Panc1 (cell line): ENCODE results near the gene SLC25A38. TPM values are rescaled to one million over a fixed set of nuclear protein-coding genes. Genes with fewer than 3 reads are reported as not detected.

Experiments used
- ATAC-seq: fragments of 200-7000 bp; cut with Tn5 transposase; 2 replicates; pipeline ENCODE4 v1.9.1; 2020; ENCODE audit warnings: mild to moderate bottlenecking, moderate library complexity
- BruUV-seq: library from RNA; stranded (reverse); fragments of 400-500 nt; replicated peaks from 2 replicates; lab custom pipeline; 2021; lab: Mats Ljungman, UMichigan
- CTCF ChIA-PET: fragments of 300-600 bp; sonication (Branson Sonifier 250); formaldehyde crosslinking; loops from one replicate; lab custom pipeline; 2022; ENCODE audit warnings: antibody characterized with exemption; lab: Charles Lee
- POLR2A ChIA-PET: fragments of 300-600 bp; sonication (Branson Sonifier 250); formaldehyde crosslinking; loops from one replicate; lab custom pipeline; 2022; ENCODE audit warnings: antibody characterized with exemption; lab: Charles Lee
- DNase-seq: peaks from one replicate; pipeline ENCODE4 v3.0.0-alpha.2; 2010; ENCODE audit warnings: low read depth, low spot score
- H3K27ac ChIP-seq: 2 replicates; pipeline ENCODE4 v1.5.1; 2011; ENCODE audit warnings: mild to moderate bottlenecking, low read length, inconsistent platforms
- H3K27me3 ChIP-seq: fragments of 200-500 bp; sonication (Bioruptor generic); 2 replicates; pipeline ENCODE4 v1.6.0; 2014; ENCODE audit warnings: low read length, inconsistent platforms; ENCODE audit not compliant: control insufficient read depth, insufficient read depth
- H3K36me3 ChIP-seq: fragments of 200-500 bp; sonication (Bioruptor generic); 2 replicates; pipeline ENCODE4 v1.5.1; 2014; ENCODE audit warnings: inconsistent platforms, mild to moderate bottlenecking, low read length, moderate library complexity; ENCODE audit not compliant: control insufficient read depth, insufficient read depth
- H3K4me1 ChIP-seq: 2 replicates; pipeline ENCODE4 v1.5.1; 2011; ENCODE audit warnings: inconsistent platforms, mild to moderate bottlenecking, low read length, moderate library complexity; ENCODE audit not compliant: control insufficient read depth, insufficient read depth
- H3K4me3 ChIP-seq, 2 experiments: 2 replicates each; pipeline ENCODE4 v1.5.1; 2011 to 2012; ENCODE audit warnings: low read depth in 2 of 2, low read length in 2 of 2, mild to moderate bottlenecking in 2 of 2, inconsistent platforms in 1 of 2, moderate library complexity in 1 of 2
- H3K9me3 ChIP-seq: fragments of 200-500 bp; sonication (Bioruptor generic); 2 replicates; pipeline ENCODE4 v1.5.1; 2014; ENCODE audit warnings: low read depth, mild to moderate bottlenecking, inconsistent platforms, low read length, moderate library complexity; ENCODE audit not compliant: control insufficient read depth, insufficient read depth
- POLR2AphosphoS5 ChIP-seq: IDR thresholded peaks from 2 replicates; pipeline ENCODE4 v1.6.1; 2012; ENCODE audit warnings: mild to moderate bottlenecking, low read depth, low read length, moderate library complexity
- SIN3A ChIP-seq: IDR thresholded peaks from 2 replicates; pipeline ENCODE4 v1.6.1; 2012; ENCODE audit warnings: low read depth, mild to moderate bottlenecking, low read length, moderate library complexity, borderline replicate concordance; ENCODE audit not compliant: insufficient read depth
- TCF7L2 ChIP-seq: IDR thresholded peaks from 2 replicates; pipeline ENCODE4 v1.6.1; 2011; ENCODE audit warnings: mild to moderate bottlenecking, low read depth, low read length, inconsistent platforms
- in situ Hi-C: cut with HindIII; loops from 2 replicates; pipeline ENCODE4 v1.10.0; 2016; ENCODE audit warnings: low sequenced_read_pairs, low pct_unique_long_range_greater_than_20kb
- intact Hi-C: fragments of 100-400 bp; cut with micrococcal nuclease; formaldehyde crosslinking; loops from one replicate; pipeline ENCODE4 v1.10.0; 2022; ENCODE audit not compliant: unreplicated experiment
- total RNA-seq: library from RNA; stranded (reverse); gene quantifications from one replicate; pipeline ENCODE4 v1.2.1, GENCODE V29; 2021; ENCODE audit not compliant: unreplicated experiment
- TF ChIP-seq, protein P1 (sequence below), 2 experiments: IDR thresholded peaks; 2 replicates each; pipeline ENCODE4 v1.6.1; 2011 to 2012; ENCODE audit warnings: low read depth in 2 of 2, control low read depth in 1 of 2, low read length in 1 of 2, mild to moderate bottlenecking in 1 of 2, moderate library complexity in 1 of 2; ENCODE audit not compliant: insufficient read depth in 1 of 2
- TF ChIP-seq, protein P2 (sequence below): fragments of 450-650 bp; IDR thresholded peaks from 2 replicates; pipeline ENCODE4 v1.5.1; 2017; ENCODE audit warnings: mild to moderate bottlenecking

SLC25A38 gene
- total RNA-seq, 1 experiment from 2014 or later: 21.5 TPM

DNA sequence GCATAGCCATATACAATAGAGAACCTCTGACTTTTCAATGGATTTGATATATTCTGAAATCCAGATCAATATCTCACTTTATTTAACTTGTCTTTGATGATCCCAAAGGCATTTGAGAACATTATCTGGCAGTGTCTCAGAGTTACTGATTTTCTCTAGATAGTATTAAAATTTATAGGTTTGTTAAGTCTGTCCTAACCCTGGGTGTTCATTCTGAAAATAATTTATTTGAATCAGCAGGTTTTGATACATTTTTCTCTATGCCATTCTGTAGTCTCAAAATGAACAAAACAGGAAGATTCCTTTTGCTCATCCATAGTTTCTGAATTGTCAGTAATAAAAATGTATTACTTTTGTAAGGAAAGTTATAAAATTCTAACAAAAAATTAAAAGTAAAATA, 39.4 kb upstream of the SLC25A38 start:
- Histone ChIP-seq H3K9me3 (no peaks in the 10 kb centered on the region), H3K4me3 (no peak overlapping the region), H3K36me3 (no peaks in the 10 kb centered on the region), H3K27me3 (no peaks in the 10 kb centered on the region), H3K4me1 (no peaks in the 10 kb centered on the region), H3K27ac (no peak overlapping the region)
- TF ChIP-seq, protein P1, sequence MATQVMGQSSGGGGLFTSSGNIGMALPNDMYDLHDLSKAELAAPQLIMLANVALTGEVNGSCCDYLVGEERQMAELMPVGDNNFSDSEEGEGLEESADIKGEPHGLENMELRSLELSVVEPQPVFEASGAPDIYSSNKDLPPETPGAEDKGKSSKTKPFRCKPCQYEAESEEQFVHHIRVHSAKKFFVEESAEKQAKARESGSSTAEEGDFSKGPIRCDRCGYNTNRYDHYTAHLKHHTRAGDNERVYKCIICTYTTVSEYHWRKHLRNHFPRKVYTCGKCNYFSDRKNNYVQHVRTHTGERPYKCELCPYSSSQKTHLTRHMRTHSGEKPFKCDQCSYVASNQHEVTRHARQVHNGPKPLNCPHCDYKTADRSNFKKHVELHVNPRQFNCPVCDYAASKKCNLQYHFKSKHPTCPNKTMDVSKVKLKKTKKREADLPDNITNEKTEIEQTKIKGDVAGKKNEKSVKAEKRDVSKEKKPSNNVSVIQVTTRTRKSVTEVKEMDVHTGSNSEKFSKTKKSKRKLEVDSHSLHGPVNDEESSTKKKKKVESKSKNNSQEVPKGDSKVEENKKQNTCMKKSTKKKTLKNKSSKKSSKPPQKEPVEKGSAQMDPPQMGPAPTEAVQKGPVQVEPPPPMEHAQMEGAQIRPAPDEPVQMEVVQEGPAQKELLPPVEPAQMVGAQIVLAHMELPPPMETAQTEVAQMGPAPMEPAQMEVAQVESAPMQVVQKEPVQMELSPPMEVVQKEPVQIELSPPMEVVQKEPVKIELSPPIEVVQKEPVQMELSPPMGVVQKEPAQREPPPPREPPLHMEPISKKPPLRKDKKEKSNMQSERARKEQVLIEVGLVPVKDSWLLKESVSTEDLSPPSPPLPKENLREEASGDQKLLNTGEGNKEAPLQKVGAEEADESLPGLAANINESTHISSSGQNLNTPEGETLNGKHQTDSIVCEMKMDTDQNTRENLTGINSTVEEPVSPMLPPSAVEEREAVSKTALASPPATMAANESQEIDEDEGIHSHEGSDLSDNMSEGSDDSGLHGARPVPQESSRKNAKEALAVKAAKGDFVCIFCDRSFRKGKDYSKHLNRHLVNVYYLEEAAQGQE (IDR thresholded peaks at IDR 0.05; ENCODE audit: insufficient read depth in 1 of 2, low read depth in 2 of 2, low read length in 1 of 2): no peak
- TF ChIP-seq SIN3A (no peak), TCF7L2 (no peak), POLR2AphosphoS5 (no peak)
- TF ChIP-seq, protein P2, sequence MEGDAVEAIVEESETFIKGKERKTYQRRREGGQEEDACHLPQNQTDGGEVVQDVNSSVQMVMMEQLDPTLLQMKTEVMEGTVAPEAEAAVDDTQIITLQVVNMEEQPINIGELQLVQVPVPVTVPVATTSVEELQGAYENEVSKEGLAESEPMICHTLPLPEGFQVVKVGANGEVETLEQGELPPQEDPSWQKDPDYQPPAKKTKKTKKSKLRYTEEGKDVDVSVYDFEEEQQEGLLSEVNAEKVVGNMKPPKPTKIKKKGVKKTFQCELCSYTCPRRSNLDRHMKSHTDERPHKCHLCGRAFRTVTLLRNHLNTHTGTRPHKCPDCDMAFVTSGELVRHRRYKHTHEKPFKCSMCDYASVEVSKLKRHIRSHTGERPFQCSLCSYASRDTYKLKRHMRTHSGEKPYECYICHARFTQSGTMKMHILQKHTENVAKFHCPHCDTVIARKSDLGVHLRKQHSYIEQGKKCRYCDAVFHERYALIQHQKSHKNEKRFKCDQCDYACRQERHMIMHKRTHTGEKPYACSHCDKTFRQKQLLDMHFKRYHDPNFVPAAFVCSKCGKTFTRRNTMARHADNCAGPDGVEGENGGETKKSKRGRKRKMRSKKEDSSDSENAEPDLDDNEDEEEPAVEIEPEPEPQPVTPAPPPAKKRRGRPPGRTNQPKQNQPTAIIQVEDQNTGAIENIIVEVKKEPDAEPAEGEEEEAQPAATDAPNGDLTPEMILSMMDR: no peak
- intact Hi-C loops (no loop called here), in situ Hi-C loops (no loop called here)
- ChIA-PET CTCF (no interaction called here), POLR2A (no interaction called here)
- ATAC-seq (no peak), DNase-seq (no peak)
- BruUV-seq: no TSS peak

DNA sequence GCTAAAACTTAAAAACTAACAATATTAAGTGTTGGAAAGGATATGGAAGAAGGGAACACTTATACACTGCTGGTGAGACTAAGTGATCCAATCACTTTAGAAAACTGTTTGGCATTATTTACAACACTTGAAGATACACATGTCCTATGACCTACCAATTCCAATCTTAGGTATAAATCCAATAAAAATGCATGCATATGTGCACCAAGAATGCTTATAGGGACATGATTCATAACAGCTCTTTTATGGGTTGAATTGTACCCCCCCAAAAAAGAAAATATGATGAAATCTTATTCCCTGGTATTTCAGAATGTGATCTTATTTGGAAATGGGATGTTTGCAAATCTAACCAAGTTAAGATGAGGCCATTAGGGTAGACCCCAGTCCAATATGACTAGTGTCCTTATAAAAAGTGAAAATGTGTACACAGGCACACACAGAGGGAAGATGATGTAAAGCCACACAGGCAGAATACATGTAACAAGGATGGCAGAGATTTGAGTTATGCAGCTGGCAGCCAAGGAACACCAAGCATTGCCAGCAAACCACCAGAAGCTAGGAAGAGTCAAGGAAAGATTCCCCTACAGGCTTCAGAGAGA, 38.3 kb upstream of the SLC25A38 start:
- ATAC-seq (no peak), DNase-seq (no peak)
- no peaks in the 10 kb centered on the region for H3K36me3 ChIP-seq
- H3K4me1 ChIP-seq: no peaks in the 10 kb centered on the region
- ChIA-PET POLR2A (no interaction called here), CTCF (no interaction called here)
- TF ChIP-seq TCF7L2 (no peak), SIN3A (no peak), POLR2AphosphoS5 (no peak)
- TF ChIP-seq, protein P1 (IDR thresholded peaks at IDR 0.05; ENCODE audit: insufficient read depth in 1 of 2, low read depth in 2 of 2, low read length in 1 of 2): no peak
- TF ChIP-seq, protein P2: no peak
- intact Hi-C loops (no loop called here), in situ Hi-C loops (no loop called here)
- no peak overlapping the region for H3K4me3 ChIP-seq
- H3K9me3 ChIP-seq: no peaks in the 10 kb centered on the region
- H3K27ac ChIP-seq: no peak overlapping the region
- H3K27me3 ChIP-seq: no peaks in the 10 kb centered on the region
- BruUV-seq: no TSS peak
